ENCODE results near the gene MICAL2.

The MICAL2 gene

DNA sequence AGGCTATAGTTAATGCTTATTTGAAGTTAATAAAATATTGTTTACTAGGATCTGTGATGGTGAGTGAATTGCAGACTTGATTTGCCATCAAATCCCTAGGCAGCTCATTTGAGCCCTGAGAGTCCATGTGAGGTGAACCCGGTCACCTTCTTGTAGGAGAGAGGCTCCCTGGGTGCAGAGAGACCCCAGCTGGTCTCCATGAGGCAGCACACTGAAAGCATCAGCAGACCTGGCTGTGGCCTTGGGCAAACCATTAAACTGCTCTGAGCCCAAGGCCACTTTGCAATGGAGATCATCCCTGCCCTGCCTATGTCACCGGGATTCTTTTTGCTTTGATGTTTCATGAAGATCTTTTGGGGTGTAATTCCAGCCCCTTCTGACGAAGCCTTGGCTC lies 125.2 kb downstream of the MICAL2 start:
- DNase-seq: no peak

DNA sequence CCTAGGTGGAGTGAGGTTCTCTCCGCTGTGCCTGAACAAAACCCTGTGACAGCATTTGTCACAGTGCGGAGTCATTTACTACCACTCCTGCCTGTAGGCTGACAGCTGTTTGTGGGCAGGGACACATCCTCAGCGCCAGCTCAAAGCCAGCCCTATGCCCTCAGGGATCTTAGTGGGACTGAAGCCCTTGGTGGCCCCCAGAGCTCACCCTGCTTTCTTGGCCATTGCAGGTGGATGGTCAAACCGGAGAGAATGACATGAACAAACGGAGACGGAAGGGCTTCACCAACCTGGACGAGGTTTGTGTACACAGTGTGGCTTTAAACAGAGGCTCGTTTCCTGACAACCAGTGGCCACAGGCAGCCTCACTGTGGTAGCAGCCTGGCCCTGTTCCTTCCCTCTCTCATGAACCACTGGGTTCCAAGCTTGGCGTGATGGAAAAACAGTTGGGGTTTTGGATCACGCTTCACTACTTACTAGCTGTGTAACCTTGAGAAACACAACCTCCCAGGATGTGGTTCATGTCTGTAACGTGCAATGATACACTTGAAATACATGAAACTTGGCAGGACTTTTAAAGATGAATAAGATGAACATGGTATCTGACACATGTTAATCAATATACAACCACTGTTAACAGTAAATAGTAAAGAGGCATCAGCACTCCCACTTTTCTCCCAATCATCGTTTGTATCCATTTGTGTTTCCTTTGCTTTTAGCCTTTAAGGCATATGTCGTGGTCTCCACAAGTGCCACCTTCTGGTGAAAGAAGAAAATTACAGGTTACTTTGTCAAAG lies 125.8 kb downstream of the MICAL2 start:
- DNase-seq: peak; percentile 68

DNA sequence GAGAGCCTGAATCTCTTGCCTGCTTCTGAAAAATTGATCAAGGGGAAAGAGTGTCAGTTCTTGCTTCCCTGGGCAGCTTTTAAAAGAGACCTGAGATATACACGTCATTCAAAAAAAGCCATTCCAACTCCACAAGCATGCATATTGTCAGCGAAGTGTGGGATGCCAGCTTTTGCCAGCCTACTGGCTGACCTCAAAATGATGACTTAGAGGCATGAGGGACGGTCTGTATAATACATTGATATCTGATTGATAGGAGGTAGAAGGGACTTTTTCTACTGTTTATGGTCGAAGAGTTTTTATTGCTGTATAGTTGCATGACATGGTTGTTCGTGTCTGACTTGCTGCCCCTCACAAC lies 126.3 kb downstream of the MICAL2 start:
- no peak for DNase-seq

DNA sequence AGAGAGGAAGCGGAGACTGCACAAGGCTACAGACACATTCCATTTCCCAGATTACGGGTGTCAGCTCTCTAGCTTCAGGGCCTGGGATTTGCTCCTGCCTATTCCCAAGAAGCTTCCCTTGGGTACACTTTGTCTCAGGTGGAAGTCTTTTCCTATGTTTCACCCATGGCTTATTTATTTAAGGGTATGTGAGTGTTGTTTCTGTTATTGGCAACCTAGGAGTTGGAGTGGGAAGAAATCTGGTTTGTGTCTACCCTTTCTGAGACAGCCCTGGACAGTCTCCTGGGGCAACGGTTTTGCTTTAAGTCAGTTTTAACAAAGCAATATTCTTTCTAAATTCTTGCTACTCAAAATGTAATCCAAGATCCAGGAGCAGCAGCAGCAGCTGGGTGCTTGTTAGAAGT lies 127.0 kb downstream of the MICAL2 start:
- DNase-seq: no peak

DNA sequence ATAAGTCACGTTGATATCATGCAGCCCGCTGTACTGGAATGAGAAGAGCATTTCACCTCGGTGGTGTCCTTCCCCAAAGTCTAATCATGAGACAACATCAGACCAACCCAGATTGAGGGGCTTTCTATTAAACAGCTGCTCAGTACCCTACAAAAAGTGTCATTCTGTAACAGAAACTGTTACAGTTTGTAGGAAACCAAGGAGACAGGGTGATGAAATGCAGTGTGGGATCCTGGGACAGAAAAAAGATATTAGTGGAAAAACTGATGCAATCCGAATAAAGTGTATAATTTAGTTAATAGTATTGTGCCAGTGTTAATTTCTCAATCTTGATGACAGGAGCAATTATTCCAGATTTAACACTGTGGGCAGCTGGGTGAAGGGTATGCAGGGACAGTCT lies 128.0 kb downstream of the MICAL2 start:
- no peak for DNase-seq

DNA sequence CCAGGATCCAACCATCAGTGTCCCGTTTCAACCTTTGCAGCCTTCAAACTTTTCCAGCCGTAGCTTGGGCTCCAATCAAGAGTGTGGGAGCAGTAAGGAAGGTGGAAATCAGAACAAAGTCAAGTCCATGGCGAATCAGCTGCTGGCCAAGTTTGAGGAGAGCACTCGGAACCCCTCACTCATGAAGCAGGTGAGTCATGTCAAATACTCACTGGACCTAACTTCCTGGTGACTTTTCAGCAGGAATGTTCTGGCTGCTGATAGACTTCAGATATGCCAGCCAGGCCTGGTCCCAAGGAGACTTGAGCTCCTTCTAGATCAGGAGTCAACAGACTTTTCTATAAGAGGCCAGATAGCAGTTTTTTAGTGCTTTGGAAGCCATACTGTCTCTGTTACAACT lies 129.0 kb downstream of the MICAL2 start:
- no peak for DNase-seq

DNA sequence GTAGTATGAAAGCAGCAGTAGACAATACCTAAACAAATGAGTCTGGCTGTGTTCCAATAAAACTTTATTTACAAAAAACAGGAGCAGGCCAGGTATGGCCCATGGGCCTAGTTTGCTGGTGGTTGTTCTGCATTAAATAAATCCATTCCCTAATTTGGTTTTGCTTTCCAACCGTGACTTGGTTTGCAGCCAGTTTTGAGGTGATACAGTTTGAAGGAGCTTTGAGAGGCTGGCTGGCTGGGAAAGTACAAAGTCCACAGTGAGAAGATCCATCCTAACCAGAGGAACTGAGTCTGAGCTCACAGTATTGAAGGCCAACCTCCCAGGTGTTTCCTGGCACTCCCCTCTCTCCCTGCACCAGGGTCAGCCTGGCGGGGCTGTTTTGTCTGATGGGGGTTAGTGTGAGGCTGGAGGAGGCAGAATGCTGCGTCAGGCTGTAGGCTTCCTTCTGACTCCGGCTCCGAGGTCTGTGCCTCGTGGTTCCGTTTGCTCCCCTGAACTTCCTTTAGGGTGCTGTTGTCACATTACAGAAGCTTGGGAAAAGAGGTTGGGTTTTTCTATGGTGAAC lies 129.5 kb downstream of the MICAL2 start:
- DNase-seq: no peak

DNA sequence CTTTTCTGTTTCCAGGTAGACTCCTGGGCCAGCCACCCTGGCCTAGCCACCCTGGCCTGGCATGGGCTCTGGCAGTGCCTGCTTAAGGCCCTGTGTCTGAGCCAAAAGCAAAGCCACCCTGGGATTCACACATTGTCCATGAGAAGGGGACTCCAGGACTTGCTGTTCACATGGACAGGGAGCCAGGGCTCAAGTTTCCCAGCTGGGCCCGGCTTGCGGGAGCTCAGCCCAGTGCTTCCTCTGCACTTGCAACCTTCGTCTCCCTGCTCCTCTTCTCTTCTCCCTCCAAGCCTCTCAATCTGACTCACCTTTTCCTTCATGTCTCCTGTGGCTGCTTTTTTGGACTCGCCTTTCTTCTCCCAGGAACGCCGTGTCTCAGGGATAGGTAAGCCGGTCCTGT lies 130.3 kb downstream of the MICAL2 start:
- DNase-seq: no peak

DNA sequence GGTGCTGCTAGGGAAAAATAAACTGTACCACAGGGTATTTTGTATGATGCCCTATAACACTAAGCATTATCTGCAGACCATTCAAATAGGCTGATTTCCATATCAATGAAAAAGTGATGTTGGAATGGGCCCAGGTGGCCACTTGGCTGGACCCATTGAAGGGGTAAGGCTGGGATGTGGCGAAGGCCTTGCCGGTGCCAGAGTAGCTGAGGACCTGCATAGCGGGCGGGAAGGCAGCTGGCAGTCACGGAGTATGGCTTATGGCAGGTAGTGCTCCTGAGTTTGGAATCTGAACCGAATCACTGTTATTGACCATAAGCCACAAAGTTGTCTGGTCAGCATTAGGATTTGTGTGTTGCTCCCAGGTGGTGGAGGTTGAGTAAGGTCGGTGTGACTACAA lies 131.0 kb downstream of the MICAL2 start:
- DNase-seq: no peak

GRCh38 chr11:12241971-12242672 lies 131.7 kb downstream of the MICAL2 start:
- DNase-seq: no peak

DNA sequence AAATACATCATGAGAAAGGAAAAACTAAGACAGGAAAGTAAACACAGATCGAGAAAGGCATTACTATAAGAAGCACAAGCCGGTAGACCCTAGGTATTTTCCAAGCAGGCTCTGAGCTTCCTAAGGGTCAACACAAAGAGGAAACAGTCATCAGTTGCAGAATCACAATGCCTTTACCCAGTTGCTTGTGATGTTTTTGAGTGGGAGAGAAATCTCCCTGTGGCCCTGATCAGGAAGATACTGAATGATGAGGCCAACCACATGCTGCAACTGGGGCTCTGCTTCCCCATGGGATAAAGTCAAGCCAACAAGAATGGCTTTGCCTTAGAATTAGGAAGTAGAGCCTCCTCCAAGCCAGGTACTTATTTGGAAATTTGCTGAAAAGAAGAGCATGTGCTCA lies 132.6 kb downstream of the MICAL2 start:
- no peak for DNase-seq

GRCh38 chr11:12243486-12243885 lies 133.1 kb downstream of the MICAL2 start:
- DNase-seq: peak; percentile 53

GRCh38 chr11:12243911-12244550 lies 133.6 kb downstream of the MICAL2 start:
- DNase-seq: no peak

DNA sequence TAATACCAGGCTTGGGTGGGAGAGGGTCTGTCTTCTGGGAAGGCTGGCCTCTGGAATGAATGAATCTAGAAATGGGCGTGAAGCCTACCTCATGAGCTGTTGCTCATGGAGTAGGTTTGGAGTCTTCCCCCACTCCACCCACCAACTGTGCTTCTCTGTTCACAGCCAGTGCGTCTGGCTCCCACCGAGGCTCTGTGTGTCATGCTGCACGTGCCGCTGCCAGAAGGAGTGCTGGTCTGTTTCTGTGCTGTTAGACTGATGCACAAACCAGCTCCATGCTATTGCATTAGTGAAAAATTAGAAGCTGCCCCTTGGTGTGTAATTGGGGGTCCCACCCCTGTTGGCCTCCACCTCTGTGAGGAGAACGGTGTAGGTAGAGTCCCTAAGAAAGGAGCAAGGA lies 134.7 kb downstream of the MICAL2 start:
- DNase-seq: no peak

GRCh38 chr11:12245549-12246016 lies 135.2 kb downstream of the MICAL2 start:
- DNase-seq: no peak

- no peak for DNase-seq
Measured at GRCh38 chr11:12246147-12246546, 135.8 kb downstream of the MICAL2 start.

GRCh38 chr11:12246989-12247388 lies 136.6 kb downstream of the MICAL2 start:
- no peak for DNase-seq

DNA sequence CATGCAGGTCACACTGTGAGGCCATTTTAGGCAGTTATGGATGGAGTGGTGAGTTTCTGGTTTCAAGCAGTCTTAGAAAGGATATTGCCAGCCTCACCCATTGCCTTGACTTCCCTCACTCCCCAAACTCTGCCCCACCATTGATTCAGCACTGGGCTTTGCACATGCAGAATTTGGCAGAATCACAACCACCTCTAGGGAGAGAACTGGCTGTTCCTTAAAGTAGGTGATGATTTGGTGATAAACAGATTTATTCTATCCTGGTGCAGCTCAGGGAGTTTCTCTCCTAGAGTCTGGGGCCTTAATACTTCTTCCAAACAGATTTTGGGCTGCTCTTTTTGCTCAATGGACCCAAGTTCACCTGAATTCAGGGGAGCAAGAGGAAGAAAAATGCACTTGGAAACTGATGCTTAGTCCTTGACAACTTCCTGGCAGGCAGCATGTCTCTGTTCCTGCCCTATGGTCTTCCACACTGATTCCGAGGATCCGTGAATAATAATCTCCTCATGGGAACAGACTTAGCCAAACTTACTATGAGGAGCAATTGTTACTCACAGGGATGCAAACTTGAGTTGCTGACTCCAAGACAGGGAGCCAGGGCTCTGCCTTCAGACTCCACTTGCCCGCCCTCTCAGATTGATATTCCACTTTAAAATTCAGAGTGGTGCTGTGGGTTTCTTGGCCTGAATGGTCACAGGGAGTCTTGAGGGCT lies 137.3 kb downstream of the MICAL2 start:
- no peak for DNase-seq

GRCh38 chr11:12248330-12248729 lies 137.9 kb downstream of the MICAL2 start:
- peak; percentile 88 for DNase-seq

GRCh38 chr11:12249590-12250260 lies 139.3 kb downstream of the MICAL2 start:
- DNase-seq: peak; percentile 93

GRCh38 chr11:12251666-12252560 lies 141.5 kb downstream of the MICAL2 start:
- no peak for DNase-seq

All from NCI-H1092 (cell line).